Activated naive CD8-positive, alpha-beta T cell treated with anti-CD3 and anti-CD28 coated beads, Interleukin-2, amount 50 U/mL, for 24 hours (primary cell): ENCODE data around the gene NEFH.

Source experiments
- ATAC-seq: fragments of 150-1000 bp; cut with Tn5 transposase; one replicate; pipeline ENCODE4 v1.10.0; 2021
- DNase-seq: peaks from one replicate; pipeline ENCODE4 v3.0.0; 2021
- H3K27ac Mint-ChIP-seq: one replicate; pipeline ENCODE4 v1.8.0; 2021; ENCODE audit warnings: mild to moderate bottlenecking, mixed read lengths
- H3K27me3 Mint-ChIP-seq: one replicate; pipeline ENCODE4 v1.8.0; 2021; ENCODE audit warnings: mixed read lengths
- H3K36me3 Mint-ChIP-seq: one replicate; pipeline ENCODE4 v1.8.0; 2021; ENCODE audit warnings: low read depth, mixed read lengths
- H3K4me1 Mint-ChIP-seq: one replicate; pipeline ENCODE4 v1.8.0; 2021; ENCODE audit warnings: mixed read lengths
- H3K4me3 Mint-ChIP-seq: one replicate; pipeline ENCODE4 v1.8.0; 2021; ENCODE audit warnings: mild to moderate bottlenecking, moderate library complexity, mixed read lengths
- H3K9me3 Mint-ChIP-seq: one replicate; pipeline ENCODE4 v1.8.0; 2021; ENCODE audit warnings: mixed read lengths

NEFH gene

DNA sequence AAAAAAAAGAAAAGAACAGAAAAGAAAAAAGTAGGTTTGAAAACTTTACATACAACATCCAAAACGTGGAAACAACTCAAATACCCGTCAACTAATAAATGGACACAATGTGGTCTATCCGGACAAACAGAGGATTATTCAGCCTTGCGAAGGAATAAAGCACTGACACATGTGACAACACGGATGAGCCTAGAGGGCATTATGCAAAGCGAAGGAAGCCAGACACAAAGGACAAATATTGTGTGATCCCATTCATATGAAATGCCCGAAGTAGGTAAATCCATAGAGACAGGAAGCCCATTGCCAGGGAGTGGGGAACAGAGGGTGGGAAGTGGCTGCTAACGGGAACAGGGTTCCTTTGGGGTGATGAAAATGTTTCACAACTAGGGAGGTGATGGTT is 29.8 kb upstream of the NEFH start:
- DNase-seq (no peak), ATAC-seq (no peak)
- Mint-ChIP-seq H3K4me1 (no peaks in the 10 kb centered on the region), H3K27me3 (no peaks in the 10 kb centered on the region), H3K27ac (no peak overlapping the region), H3K36me3 (no peaks in the 10 kb centered on the region), H3K9me3 (no peaks in the 10 kb centered on the region), H3K4me3 (no peak overlapping the region)

DNA sequence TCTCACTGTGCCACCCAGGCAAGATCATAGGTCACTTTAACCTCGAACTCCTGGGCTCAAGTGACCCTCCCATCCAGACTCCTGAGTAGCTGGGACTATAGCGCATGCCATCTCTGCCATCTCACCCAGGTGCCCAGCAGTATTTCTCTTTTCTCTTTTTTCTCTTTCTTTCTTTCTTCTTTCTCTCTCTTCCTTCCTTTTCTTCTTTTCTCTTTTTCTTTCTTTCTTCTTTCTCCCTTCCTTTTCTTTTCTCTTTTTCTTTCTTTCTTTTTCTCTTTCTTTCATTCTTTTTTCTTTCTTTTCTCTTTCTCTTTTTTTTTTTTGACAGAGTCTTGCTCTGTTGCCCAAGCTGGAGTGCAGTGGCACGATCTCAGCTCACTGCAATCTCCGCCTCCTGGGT is 28.2 kb upstream of the NEFH start:
- H3K4me3 Mint-ChIP-seq = no peak overlapping the region
- no peaks in the 10 kb centered on the region for H3K4me1 Mint-ChIP-seq
- DNase-seq (no peak), ATAC-seq (no peak)
- H3K27ac Mint-ChIP-seq = no peak overlapping the region
- no peaks in the 10 kb centered on the region for H3K36me3 Mint-ChIP-seq
- no peaks in the 10 kb centered on the region for H3K27me3 Mint-ChIP-seq
- H3K9me3 Mint-ChIP-seq = no peaks in the 10 kb centered on the region

DNA sequence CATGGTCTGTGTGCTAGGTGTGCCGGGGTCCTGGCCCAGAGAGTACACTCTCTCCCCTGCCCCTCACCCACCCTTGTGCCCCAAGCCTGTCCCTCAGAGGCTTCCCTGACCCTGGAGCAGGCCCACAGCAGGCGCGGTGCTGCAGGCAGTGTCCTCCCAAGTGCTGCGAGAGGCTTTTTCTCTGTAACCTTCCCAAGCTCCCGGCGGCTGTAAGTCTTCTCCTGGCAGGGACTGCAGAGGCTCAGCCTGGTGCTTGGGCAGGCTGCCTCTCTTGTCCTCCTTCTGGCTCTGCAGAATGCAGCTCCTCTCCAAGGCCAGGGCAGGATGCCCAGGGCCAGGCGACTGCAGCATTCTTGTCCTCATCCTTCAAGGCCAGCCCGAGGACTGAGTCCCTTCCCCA is 25.7 kb upstream of the NEFH start:
- H3K27ac Mint-ChIP-seq = no peak overlapping the region
- H3K9me3 Mint-ChIP-seq = no peaks in the 10 kb centered on the region
- H3K4me1 Mint-ChIP-seq = no peaks in the 10 kb centered on the region
- ATAC-seq (no peak), DNase-seq (no peak)
- no peaks in the 10 kb centered on the region for H3K36me3 Mint-ChIP-seq
- H3K4me3 Mint-ChIP-seq = no peak overlapping the region
- H3K27me3 Mint-ChIP-seq = no peaks in the 10 kb centered on the region

GRCh38 chr22:29456211-29456671 is 23.8 kb upstream of the NEFH start:
- Mint-ChIP-seq H3K4me3 (no peak overlapping the region), H3K4me1 (no peaks in the 10 kb centered on the region), H3K36me3 (no peaks in the 10 kb centered on the region), H3K27me3 (no peaks in the 10 kb centered on the region), H3K9me3 (no peaks in the 10 kb centered on the region), H3K27ac (no peak overlapping the region)
- DNase-seq (no peak), ATAC-seq (no peak)

DNA sequence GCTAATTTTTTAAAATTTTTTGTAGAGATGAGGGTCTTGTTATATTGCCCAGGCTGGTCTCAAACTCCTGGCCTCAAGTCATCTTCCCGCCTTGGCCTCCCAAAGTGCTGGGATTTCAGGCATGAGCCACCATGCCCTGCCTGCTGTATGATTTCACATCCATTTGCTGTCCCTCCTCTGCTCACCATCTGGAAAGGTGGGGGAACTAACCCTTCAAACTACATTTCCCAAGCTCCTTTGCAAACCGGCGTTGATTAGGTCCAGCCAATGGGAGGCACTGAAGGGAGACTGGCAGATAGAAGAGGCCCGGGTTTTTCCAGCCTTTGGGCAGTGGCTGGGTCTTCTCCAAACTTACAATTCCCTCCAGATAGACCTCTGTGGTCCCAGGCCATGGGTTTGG is 22.3 kb upstream of the NEFH start:
- H3K9me3 Mint-ChIP-seq = no peaks in the 10 kb centered on the region
- no peaks in the 10 kb centered on the region for H3K27me3 Mint-ChIP-seq
- H3K27ac Mint-ChIP-seq = no peak overlapping the region
- H3K36me3 Mint-ChIP-seq = no peaks in the 10 kb centered on the region
- peak; percentile 54 for ATAC-seq
- peak; percentile 21 for DNase-seq
- H3K4me1 Mint-ChIP-seq = no peaks in the 10 kb centered on the region
- no peak overlapping the region for H3K4me3 Mint-ChIP-seq

DNA sequence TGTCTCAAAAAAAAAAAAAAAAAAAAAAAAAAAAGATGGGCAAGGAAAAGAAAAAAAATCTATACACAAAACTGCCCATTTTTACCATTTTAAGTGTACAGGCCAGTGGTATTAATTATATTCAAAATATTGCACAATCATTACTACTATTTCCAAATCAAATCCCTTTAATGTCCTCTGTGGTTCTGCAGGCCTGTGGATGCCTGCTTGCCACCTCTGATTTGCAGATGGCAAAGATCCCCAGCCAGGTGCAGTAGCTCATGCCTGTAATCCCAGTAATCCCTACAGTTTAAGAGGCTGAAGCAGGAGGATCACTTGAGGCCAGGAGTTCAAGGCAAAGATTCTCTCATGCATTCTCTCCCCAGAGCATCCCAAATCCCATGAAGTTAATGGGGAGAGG is 21.5 kb upstream of the NEFH start:
- Mint-ChIP-seq H3K36me3 (no peaks in the 10 kb centered on the region), H3K4me1 (no peaks in the 10 kb centered on the region), H3K27me3 (no peaks in the 10 kb centered on the region), H3K9me3 (no peaks in the 10 kb centered on the region), H3K27ac (no peak overlapping the region), H3K4me3 (no peak overlapping the region)
- DNase-seq = no peak
- no peak for ATAC-seq

GRCh38 chr22:29459773-29460172 is 20.2 kb upstream of the NEFH start:
- Mint-ChIP-seq H3K27ac (no peak overlapping the region), H3K4me3 (no peak overlapping the region), H3K36me3 (no peaks in the 10 kb centered on the region), H3K9me3 (no peaks in the 10 kb centered on the region), H3K4me1 (no peaks in the 10 kb centered on the region), H3K27me3 (no peaks in the 10 kb centered on the region)
- ATAC-seq (no peak), DNase-seq (no peak)

DNA sequence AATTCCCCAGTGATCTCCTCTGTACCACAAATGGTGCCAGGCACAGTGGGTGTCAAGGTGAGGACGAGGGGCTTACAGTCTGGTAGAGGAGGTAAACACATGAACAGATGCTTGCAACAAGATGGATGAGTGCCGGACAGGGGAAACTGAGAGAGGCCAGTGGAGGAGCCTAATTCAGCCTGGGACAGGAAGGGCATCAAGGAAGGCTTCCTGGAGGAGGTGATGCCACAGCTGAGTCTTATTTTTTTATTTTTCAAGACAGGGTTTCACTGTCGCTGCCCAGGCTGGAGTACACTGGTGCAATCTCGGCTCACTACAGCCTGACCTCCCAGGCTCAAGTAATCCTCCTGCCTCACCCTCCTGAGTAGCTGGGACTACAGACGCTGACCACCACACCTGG is 18.8 kb upstream of the NEFH start:
- no peaks in the 10 kb centered on the region for H3K4me1 Mint-ChIP-seq
- H3K27me3 Mint-ChIP-seq = no peaks in the 10 kb centered on the region
- no peaks in the 10 kb centered on the region for H3K9me3 Mint-ChIP-seq
- no peaks in the 10 kb centered on the region for H3K36me3 Mint-ChIP-seq
- ATAC-seq = no peak
- H3K4me3 Mint-ChIP-seq = no peak overlapping the region
- DNase-seq = no peak
- H3K27ac Mint-ChIP-seq = no peak overlapping the region

DNA sequence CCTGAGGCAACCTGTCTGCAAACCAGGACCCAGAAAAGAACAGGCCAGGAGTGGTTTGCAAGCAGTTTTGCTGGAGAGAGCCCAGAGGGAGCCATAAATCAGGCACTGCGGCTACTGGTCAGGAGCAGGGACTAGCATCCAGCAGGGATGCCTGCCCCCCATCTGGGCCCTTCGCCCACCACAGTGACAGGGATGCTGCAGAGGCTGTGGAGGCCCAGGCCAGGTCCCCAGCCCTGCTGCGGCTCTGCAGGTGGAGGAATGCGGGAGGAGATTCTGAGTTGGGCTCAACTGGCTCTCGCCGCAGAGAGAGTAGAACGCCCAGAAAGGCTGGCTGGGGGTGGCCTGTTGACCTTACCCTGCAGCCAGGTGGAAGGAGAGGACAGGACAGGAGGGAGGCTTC is 16.4 kb upstream of the NEFH start:
- H3K4me3 Mint-ChIP-seq = no peak overlapping the region
- H3K4me1 Mint-ChIP-seq = no peaks in the 10 kb centered on the region
- ATAC-seq (no peak), DNase-seq (no peak)
- no peaks in the 10 kb centered on the region for H3K36me3 Mint-ChIP-seq
- H3K27ac Mint-ChIP-seq = no peak overlapping the region
- no peaks in the 10 kb centered on the region for H3K27me3 Mint-ChIP-seq
- H3K9me3 Mint-ChIP-seq = no peaks in the 10 kb centered on the region

GRCh38 chr22:29464581-29464980 is 15.4 kb upstream of the NEFH start:
- no peak overlapping the region for H3K4me3 Mint-ChIP-seq
- H3K27ac Mint-ChIP-seq = no peak overlapping the region
- DNase-seq = no peak
- no peaks in the 10 kb centered on the region for H3K4me1 Mint-ChIP-seq
- H3K27me3 Mint-ChIP-seq = peaks cover 3% of the 10 kb centered on the region
- H3K9me3 Mint-ChIP-seq = no peaks in the 10 kb centered on the region
- no peaks in the 10 kb centered on the region for H3K36me3 Mint-ChIP-seq
- ATAC-seq = no peak

- Mint-ChIP-seq H3K9me3 (no peaks in the 10 kb centered on the region), H3K27me3 (peaks cover 20% of the 10 kb centered on the region), H3K27ac (no peak overlapping the region), H3K36me3 (no peaks in the 10 kb centered on the region), H3K4me1 (no peaks in the 10 kb centered on the region), H3K4me3 (peak overlapping the region; percentile 42)
- no peak for ATAC-seq
- no peak for DNase-seq
These were observed 10.3 kb upstream of the NEFH start for GRCh38 chr22:29469755-29470154.

DNA sequence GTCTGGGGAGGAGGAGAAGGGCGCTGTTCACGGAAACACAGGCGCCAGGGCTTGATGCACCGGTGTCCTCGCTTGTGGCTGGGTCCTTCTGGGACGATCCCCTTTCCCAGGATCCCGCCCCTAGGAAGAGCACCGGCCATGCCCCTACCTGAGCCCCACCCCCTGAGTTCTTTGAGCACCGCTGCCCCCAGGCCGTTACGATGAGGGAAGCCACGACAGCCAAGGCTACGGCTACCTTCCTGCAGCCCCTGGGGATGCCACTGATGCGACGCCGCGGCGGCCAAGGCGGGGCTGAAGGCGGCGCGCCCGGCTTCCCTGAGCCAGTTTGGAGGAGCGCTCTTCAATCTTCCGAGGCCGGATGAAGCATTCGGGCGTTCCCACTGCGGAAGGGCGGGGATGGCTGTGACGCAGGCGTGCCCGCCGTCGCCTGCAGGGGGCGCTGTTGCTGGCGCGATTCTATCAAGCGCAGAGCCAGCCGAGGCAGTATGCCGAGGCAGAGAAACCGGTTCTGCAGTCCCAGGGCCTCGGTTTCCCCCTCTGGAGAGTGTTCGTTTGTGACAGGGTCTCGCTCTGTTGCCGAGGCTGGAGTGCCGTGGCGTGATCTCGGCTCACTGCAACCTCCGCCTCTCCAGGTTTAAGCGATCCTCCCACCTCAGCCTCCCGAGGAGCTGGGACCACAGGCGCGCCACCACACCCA is 9.7 kb upstream of the NEFH start:
- no peak overlapping the region for H3K27ac Mint-ChIP-seq
- H3K27me3 Mint-ChIP-seq = peaks cover 20% of the 10 kb centered on the region
- peak overlapping the region; percentile 60 for H3K4me3 Mint-ChIP-seq
- ATAC-seq = peak; percentile 85
- H3K9me3 Mint-ChIP-seq = no peaks in the 10 kb centered on the region
- H3K36me3 Mint-ChIP-seq = no peaks in the 10 kb centered on the region
- peak; percentile 88 for DNase-seq
- no peaks in the 10 kb centered on the region for H3K4me1 Mint-ChIP-seq

DNA sequence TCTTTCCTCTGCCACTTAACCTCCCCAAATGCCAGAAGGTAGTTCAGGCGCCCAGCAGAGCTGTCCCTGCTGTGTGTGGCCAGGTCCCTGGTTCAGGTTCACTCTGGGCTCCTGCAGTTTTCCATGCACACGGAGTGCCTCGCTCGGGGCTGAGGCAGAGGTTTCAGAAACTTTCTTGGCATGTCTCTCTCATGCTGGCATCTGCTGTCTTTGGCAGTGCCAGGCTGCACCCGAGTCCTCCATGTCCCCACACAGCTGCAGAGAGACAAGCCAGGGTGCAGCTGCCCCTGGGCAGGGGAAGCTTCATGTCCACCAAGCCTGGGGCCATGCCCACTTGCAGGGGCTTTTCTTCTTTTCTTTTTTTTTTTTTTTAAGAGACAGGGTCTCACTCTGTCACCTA is 7.0 kb upstream of the NEFH start:
- DNase-seq (no peak), ATAC-seq (no peak)
- Mint-ChIP-seq H3K27me3 (peaks cover 37% of the 10 kb centered on the region), H3K4me1 (no peaks in the 10 kb centered on the region), H3K9me3 (no peaks in the 10 kb centered on the region), H3K4me3 (no peak overlapping the region), H3K27ac (no peak overlapping the region), H3K36me3 (no peaks in the 10 kb centered on the region)

GRCh38 chr22:29475550-29475949 is 4.5 kb upstream of the NEFH start:
- ATAC-seq (no peak), DNase-seq (no peak)
- H3K36me3 Mint-ChIP-seq = no peaks in the 10 kb centered on the region
- peaks cover 49% of the 10 kb centered on the region for H3K27me3 Mint-ChIP-seq
- H3K9me3 Mint-ChIP-seq = no peaks in the 10 kb centered on the region
- no peak overlapping the region for H3K27ac Mint-ChIP-seq
- no peak overlapping the region for H3K4me3 Mint-ChIP-seq
- peaks cover 3% of the 10 kb centered on the region for H3K4me1 Mint-ChIP-seq

- H3K9me3 Mint-ChIP-seq = no peaks in the 10 kb centered on the region
- H3K27ac Mint-ChIP-seq = no peak overlapping the region
- DNase-seq (no peak), ATAC-seq (no peak)
- no peak overlapping the region for H3K4me3 Mint-ChIP-seq
- H3K27me3 Mint-ChIP-seq = peaks cover 45% of the 10 kb centered on the region
- H3K36me3 Mint-ChIP-seq = no peaks in the 10 kb centered on the region
- H3K4me1 Mint-ChIP-seq = peaks cover 4% of the 10 kb centered on the region
These were observed 3.9 kb upstream of the NEFH start for GRCh38 chr22:29476116-29476515.

- ATAC-seq (no peak), DNase-seq (no peak)
- Mint-ChIP-seq H3K27me3 (peaks cover 50% of the 10 kb centered on the region), H3K4me1 (peaks cover 10% of the 10 kb centered on the region), H3K27ac (no peak overlapping the region), H3K9me3 (no peaks in the 10 kb centered on the region), H3K4me3 (no peak overlapping the region), H3K36me3 (no peaks in the 10 kb centered on the region)
These were observed 2.2 kb upstream of the NEFH start for GRCh38 chr22:29477723-29478318.
